Measurements from ENCODE around the gene TIAL1.
"Not testable (repeated sequence)": the region's sequence is repeated elsewhere in the genome, so short reads cannot be mapped to it uniquely, and the experiment has no call there.

TIAL1 gene

GRCh38 chr10:119613741-119614140 lies 17.0 kb upstream of the TIAL1 start:
- no peak for DNase-seq (ENCODE audit: low spot score)

GRCh38 chr10:119611433-119611832 lies 14.7 kb upstream of the TIAL1 start:
- DNase-seq (ENCODE audit: low spot score): no peak

- no peak for DNase-seq (ENCODE audit: low spot score)
Observed at GRCh38 chr10:119609516-119609915, 12.8 kb upstream of the TIAL1 start.

- peak; percentile 60 for DNase-seq (ENCODE audit: low spot score)
Observed at GRCh38 chr10:119608316-119609155, 11.8 kb upstream of the TIAL1 start.

- DNase-seq (ENCODE audit: low spot score): no peak
Observed at GRCh38 chr10:119604468-119604867, 7.7 kb upstream of the TIAL1 start.

GRCh38 chr10:119602241-119603095 lies 5.7 kb upstream of the TIAL1 start:
- peak; percentile 49 for DNase-seq (ENCODE audit: low spot score)

- no peak for DNase-seq (ENCODE audit: low spot score)
Observed at GRCh38 chr10:119598397-119598796, 1.6 kb upstream of the TIAL1 start.

GRCh38 chr10:119597405-119598186 lies 832 bp upstream of the TIAL1 start:
- DNase-seq (ENCODE audit: low spot score): no peak

GRCh38 chr10:119595676-119596515 lies 868 bp downstream of the TIAL1 start:
- peak; percentile 67 for DNase-seq (ENCODE audit: low spot score)

- no peak for DNase-seq (ENCODE audit: low spot score)
Observed at GRCh38 chr10:119595134-119595675, 1.6 kb downstream of the TIAL1 start.

GRCh38 chr10:119588071-119588470 lies 8.7 kb downstream of the TIAL1 start:
- DNase-seq (ENCODE audit: low spot score): no peak

- DNase-seq (ENCODE audit: low spot score): no peak
Observed at GRCh38 chr10:119578355-119578754, 18.4 kb downstream of the TIAL1 start.

- DNase-seq (ENCODE audit: low spot score): no peak
Observed at GRCh38 chr10:119575991-119576390, 20.8 kb downstream of the TIAL1 start.

- peak; percentile 41 for DNase-seq (ENCODE audit: low spot score)
Observed at GRCh38 chr10:119575506-119575905, 21.3 kb downstream of the TIAL1 start.

- no peak for DNase-seq (ENCODE audit: low spot score)
Observed at GRCh38 chr10:119567978-119568377, 28.8 kb downstream of the TIAL1 start.

GRCh38 chr10:119562097-119562496 lies 34.7 kb downstream of the TIAL1 start:
- no peak for DNase-seq (ENCODE audit: low spot score)

- DNase-seq (ENCODE audit: low spot score): not testable (repeated sequence)
Observed at GRCh38 chr10:119559511-119559910, 37.3 kb downstream of the TIAL1 start.

GRCh38 chr10:119556081-119556480 lies 40.7 kb downstream of the TIAL1 start:
- not testable (repeated sequence) for DNase-seq (ENCODE audit: low spot score)

- DNase-seq (ENCODE audit: low spot score): no peak
Observed at GRCh38 chr10:119555178-119555784, 41.5 kb downstream of the TIAL1 start.

- no peak for DNase-seq (ENCODE audit: low spot score)
Observed at GRCh38 chr10:119550827-119551226, 45.9 kb downstream of the TIAL1 start.
